WERI-Rb-1 (cell line): ENCODE results near the gene PPP1R13L.

Source experiments
- DNase-seq: peaks from one replicate; pipeline ENCODE4 v3.0.0-alpha.2; 2020
- H3K27ac ChIP-seq: fragments of 250-450 bp; sonication (Bioruptor Pico); 2 replicates; pipeline ENCODE4 v1.5.1; 2020; ENCODE audit warnings: mild to moderate bottlenecking, moderate library complexity
- H3K27me3 ChIP-seq: fragments of 250-450 bp; sonication (Bioruptor Pico); 2 replicates; pipeline ENCODE4 v1.5.1; 2021; ENCODE audit warnings: mild to moderate bottlenecking, low read depth, moderate library complexity; ENCODE audit not compliant: insufficient read depth, severe bottlenecking
- H3K36me3 ChIP-seq: fragments of 250-450 bp; sonication (Bioruptor Pico); 2 replicates; pipeline ENCODE4 v1.5.1; 2020; ENCODE audit warnings: mild to moderate bottlenecking, moderate library complexity
- H3K4me3 ChIP-seq: 2 replicates; pipeline ENCODE4 v1.5.1; 2011; ENCODE audit warnings: low read depth, mild to moderate bottlenecking, control low read depth, low read length
- H3K9me3 ChIP-seq: fragments of 250-450 bp; sonication (Bioruptor Pico); 2 replicates; pipeline ENCODE4 v1.5.1; 2021; ENCODE audit warnings: mild to moderate bottlenecking, moderate library complexity; ENCODE audit not compliant: severe bottlenecking
- CTCF ChIP-seq: IDR thresholded peaks from 2 replicates; pipeline ENCODE4 v1.5.1; 2011; ENCODE audit warnings: low read depth, mild to moderate bottlenecking, control low read depth, inconsistent platforms, low read length

The PPP1R13L gene

GRCh38 chr19:45358213-45358792 is 46.6 kb downstream of the PPP1R13L start:
- no peak for DNase-seq
- H3K9me3 ChIP-seq = no peaks in the 10 kb centered on the region
- no peaks in the 10 kb centered on the region for H3K27me3 ChIP-seq
- no peak overlapping the region for H3K27ac ChIP-seq
- H3K4me3 ChIP-seq = no peak overlapping the region
- no peak for TF ChIP-seq CTCF
- peaks cover 72% of the 10 kb centered on the region for H3K36me3 ChIP-seq

DNA sequence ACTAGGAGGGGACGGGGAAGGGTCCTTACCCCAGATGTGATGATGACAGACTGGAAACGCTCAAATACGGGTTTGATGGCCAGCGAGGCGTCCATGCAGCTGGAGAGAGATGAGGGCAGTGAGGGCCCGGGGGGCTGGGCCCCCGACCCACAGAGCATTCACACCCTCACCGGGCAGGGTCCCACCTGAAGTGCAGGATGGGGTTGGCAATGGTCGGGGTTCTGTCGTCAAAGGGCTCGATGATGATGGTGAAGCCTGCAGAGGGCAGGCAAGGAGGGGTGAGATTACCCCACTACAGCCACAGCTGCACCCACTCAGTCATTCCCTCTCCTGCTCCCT is 47.5 kb downstream of the PPP1R13L start:
- H3K27me3 ChIP-seq = no peaks in the 10 kb centered on the region
- peaks cover 70% of the 10 kb centered on the region for H3K36me3 ChIP-seq
- H3K27ac ChIP-seq = no peak overlapping the region
- no peak overlapping the region for H3K4me3 ChIP-seq
- no peak for TF ChIP-seq CTCF
- no peaks in the 10 kb centered on the region for H3K9me3 ChIP-seq
- DNase-seq = no peak

DNA sequence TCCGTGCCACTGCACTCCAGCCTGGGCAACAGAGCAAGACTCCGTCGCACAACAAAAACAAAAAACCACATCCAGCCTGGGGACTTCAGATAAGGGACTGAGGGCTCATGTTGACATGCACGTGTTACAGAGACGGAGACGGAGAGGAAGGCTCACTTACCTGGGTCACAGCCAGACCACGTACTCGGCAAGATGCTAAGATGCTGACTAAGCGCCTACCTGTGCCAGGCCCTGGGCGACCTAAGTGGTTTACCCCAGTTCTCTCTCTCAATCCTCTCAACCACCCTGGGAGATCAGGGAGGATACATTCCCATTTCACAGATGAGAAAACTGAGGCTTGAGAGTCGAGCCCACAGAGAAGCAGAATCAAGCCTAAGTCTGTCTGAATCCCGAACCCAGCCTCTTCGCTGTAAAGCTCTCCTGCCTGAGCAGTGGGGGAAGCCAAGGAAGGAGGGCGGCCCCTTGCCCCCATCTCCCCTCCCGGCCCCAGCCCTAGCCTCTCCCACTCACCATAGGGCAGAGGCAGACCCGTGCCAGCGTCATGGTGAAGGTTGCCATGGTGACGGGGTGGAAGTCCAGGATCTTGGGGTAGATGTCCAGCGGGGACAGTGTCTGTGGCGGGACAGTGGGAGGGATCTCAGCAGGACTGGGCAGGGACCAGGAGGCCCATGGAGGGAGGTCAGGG is 48.0 kb downstream of the PPP1R13L start:
- DNase-seq = no peak

GRCh38 chr19:45355910-45356309 is 49.0 kb downstream of the PPP1R13L start:
- H3K9me3 ChIP-seq = no peaks in the 10 kb centered on the region
- no peak overlapping the region for H3K4me3 ChIP-seq
- no peaks in the 10 kb centered on the region for H3K27me3 ChIP-seq
- DNase-seq = no peak
- no peak overlapping the region for H3K27ac ChIP-seq
- peaks cover 73% of the 10 kb centered on the region for H3K36me3 ChIP-seq
- TF ChIP-seq CTCF = no peak

More for the DNA sequence above, 48.0 kb downstream of the PPP1R13L start:
- Histone ChIP-seq H3K9me3 (no peaks in the 10 kb centered on the region), H3K27me3 (no peaks in the 10 kb centered on the region), H3K4me3 (no peak overlapping the region), H3K36me3 (peaks cover 70% of the 10 kb centered on the region), H3K27ac (no peak overlapping the region)
- TF ChIP-seq CTCF = no peak

GRCh38 chr19:45355402-45355801 is 49.5 kb downstream of the PPP1R13L start:
- no peak for DNase-seq
- no peak for TF ChIP-seq CTCF
- Histone ChIP-seq H3K9me3 (no peaks in the 10 kb centered on the region), H3K27ac (no peak overlapping the region), H3K27me3 (no peaks in the 10 kb centered on the region), H3K4me3 (no peak overlapping the region), H3K36me3 (peaks cover 74% of the 10 kb centered on the region)
